ENCODE data around the gene APOB.

GRCh38 chr2:20972110-20972509, 71.8 kb downstream of the APOB start:
- no peak for TF ChIP-seq MEF2A (IDR thresholded peaks at IDR 0.05; ENCODE audit: borderline replicate concordance, low read depth)
- TF ChIP-seq CTCF (IDR thresholded peaks at IDR 0.05), result no peak
